H1 (cell line): ENCODE results near the gene FSTL4. TPM values are rescaled to one million over a fixed set of nuclear protein-coding genes. Genes with fewer than 3 reads are reported as not detected.

Experiments used
- CTCF ChIA-PET: fragments of 300-600 bp; sonication (Branson Sonifier 250); formaldehyde crosslinking; loops from one replicate; lab custom pipeline; 2021; ENCODE audit not compliant: partially characterized antibody; lab: Charles Lee
- POLR2A ChIA-PET: fragments of 300-600 bp; sonication (Branson Sonifier 250); formaldehyde crosslinking; loops from one replicate; lab custom pipeline; 2021; ENCODE audit warnings: inconsistent platforms; ENCODE audit not compliant: partially characterized antibody; lab: Charles Lee
- DNase-seq, 2 experiments: peaks; one replicate each; pipeline versions ENCODE4 v3.0.0 to v3.0.0-alpha.2; 2010 to 2022; ENCODE audit warnings: low spot score in 2 of 2, low read depth in 1 of 2, mixed read lengths in 1 of 2
- FAIRE-seq: peaks from 2 replicates; lab custom pipeline; 2011; peaks lifted over from hg19 to GRCh38; lab: Jason Lieb, UNC
- H2AFZ ChIP-seq: 2 replicates; pipeline ENCODE4 v1.8.1; 2012; ENCODE audit warnings: low read length, inconsistent platforms
- H2AK5ac ChIP-seq: 2 replicates; pipeline ENCODE4 v1.6.1; 2013; ENCODE audit warnings: low read depth, low read length
- H2BK120ac ChIP-seq: replicated peaks from 2 replicates; pipeline ENCODE3; 2013; ENCODE audit warnings: low read depth, low read length, inconsistent platforms
- H2BK12ac ChIP-seq: 2 replicates; pipeline ENCODE4 v1.6.1; 2013; ENCODE audit warnings: low read depth, low read length
- H2BK15ac ChIP-seq: 2 replicates; pipeline ENCODE4 v1.6.1; 2013; ENCODE audit warnings: low read length
- H2BK20ac ChIP-seq: 2 replicates; pipeline ENCODE4 v1.6.1; 2013; ENCODE audit warnings: low read length
- H2BK5ac ChIP-seq: 2 replicates; pipeline ENCODE4 v1.6.1; 2013; ENCODE audit warnings: low read depth, low read length
- H3K14ac ChIP-seq: 2 replicates; pipeline ENCODE4 v1.6.1; 2013; ENCODE audit warnings: inconsistent platforms; ENCODE audit not compliant: insufficient read length
- H3K18ac ChIP-seq: 2 replicates; pipeline ENCODE4 v1.6.1; 2013; ENCODE audit warnings: low read length; ENCODE audit errors: extremely low read depth
- H3K23ac ChIP-seq: 2 replicates; pipeline ENCODE4 v1.6.1; 2013; ENCODE audit warnings: inconsistent platforms; ENCODE audit not compliant: insufficient read length
- H3K23me2 ChIP-seq: 2 replicates; pipeline ENCODE4 v1.6.1; 2013; ENCODE audit warnings: low read depth, low read length
- H3K27ac ChIP-seq: 2 replicates; pipeline ENCODE4 v1.6.1; 2011; ENCODE audit warnings: low read depth, low read length, inconsistent platforms
- H3K27me3 ChIP-seq, 4 experiments: replicated peaks in 1 of 4; 1 replicate in 1 of 4; 2 replicates in 3 of 4; pipeline versions ENCODE4 v1.6.1 to v1.8.1; 2011 to 2013; ENCODE audit warnings: low read length in 3 of 4, mild to moderate bottlenecking in 3 of 4, inconsistent platforms in 2 of 4, mixed read lengths in 2 of 4, moderate library complexity in 1 of 4; ENCODE audit not compliant: control insufficient read depth in 3 of 4, insufficient read depth in 3 of 4; ENCODE audit errors: extremely low read depth in 1 of 4
- H3K36me3 ChIP-seq, 4 experiments: 2 replicates each; pipeline versions ENCODE4 v1.6.1 to v1.8.1; 2011 to 2013; ENCODE audit warnings: mild to moderate bottlenecking in 4 of 4, low read length in 3 of 4, moderate library complexity in 2 of 4, control low read depth in 1 of 4, inconsistent platforms in 1 of 4; ENCODE audit not compliant: insufficient read depth in 4 of 4, control insufficient read depth in 2 of 4
- H3K4ac ChIP-seq: replicated peaks from 2 replicates; pipeline ENCODE3; 2013; ENCODE audit warnings: low read length, low read depth, mixed read lengths, inconsistent platforms; ENCODE audit not compliant: insufficient read length
- H3K4me1 ChIP-seq, 4 experiments: replicated peaks in 1 of 4; 1 replicate in 1 of 4; 2 replicates in 3 of 4; pipeline versions ENCODE4 v1.6.1 to v1.8.1; 2011 to 2013; ENCODE audit warnings: low read length in 3 of 4, inconsistent platforms in 2 of 4, mixed read lengths in 1 of 4; ENCODE audit not compliant: insufficient read depth in 4 of 4, control insufficient read depth in 3 of 4
- H3K4me2 ChIP-seq, 2 experiments: 2 replicates each; pipeline versions ENCODE4 v1.6.1 to v1.8.1; 2011 to 2013; ENCODE audit warnings: low read depth in 2 of 2, low read length in 2 of 2, control low read depth in 1 of 2, inconsistent platforms in 1 of 2, mild to moderate bottlenecking in 1 of 2; ENCODE audit not compliant: insufficient read depth in 1 of 2
- H3K4me3 ChIP-seq, 4 experiments: fragments of 200-600, 300-600 bp in 1 of 4; sonication (generic), shearing (Covaris generic), sonication (Bioruptor Twin) in 1 of 4; 2 replicates each; pipeline versions ENCODE4 v1.5.1 to v1.8.1; 2011 to 2016; ENCODE audit warnings: low read length in 4 of 4, low read depth in 3 of 4, control low read depth in 2 of 4, inconsistent platforms in 2 of 4, mild to moderate bottlenecking in 2 of 4, mixed read lengths in 1 of 4, moderate library complexity in 1 of 4; ENCODE audit not compliant: insufficient read depth in 2 of 4; ENCODE audit errors: extremely low read depth in 1 of 4
- H3K56ac ChIP-seq: replicated peaks from 2 replicates; pipeline ENCODE3; 2013; ENCODE audit warnings: low read depth, mild to moderate bottlenecking, mixed read lengths, low read length, inconsistent platforms; ENCODE audit not compliant: insufficient read length
- H3K79me1 ChIP-seq: 2 replicates; pipeline ENCODE4 v1.6.1; 2013; ENCODE audit warnings: low read depth, low read length, control low read depth
- H3K79me2 ChIP-seq, 2 experiments: 2 replicates each; pipeline versions ENCODE4 v1.6.1 to v1.8.1; 2012 to 2013; ENCODE audit warnings: low read length in 2 of 2, mild to moderate bottlenecking in 2 of 2, inconsistent platforms in 1 of 2; ENCODE audit not compliant: insufficient read depth in 2 of 2, control insufficient read depth in 1 of 2
- H3K9ac ChIP-seq, 4 experiments: replicated peaks in 1 of 4; 1 replicate in 1 of 4; 2 replicates in 3 of 4; pipeline versions ENCODE4 v1.6.1 to v1.8.1; 2011 to 2013; ENCODE audit warnings: low read depth in 3 of 4, low read length in 3 of 4, control low read depth in 2 of 4, mild to moderate bottlenecking in 2 of 4, moderate library complexity in 2 of 4, inconsistent platforms in 1 of 4; ENCODE audit errors: extremely low read depth in 1 of 4
- H3K9me3 ChIP-seq, 2 experiments: 2 replicates each; pipeline versions ENCODE4 v1.6.1 to v1.8.1; 2012 to 2013; ENCODE audit warnings: mild to moderate bottlenecking in 2 of 2, moderate library complexity in 2 of 2, control low read depth in 1 of 2, inconsistent platforms in 1 of 2, low read depth in 1 of 2, low read length in 1 of 2, mixed read lengths in 1 of 2; ENCODE audit not compliant: insufficient read depth in 2 of 2
- H4K20me1 ChIP-seq, 2 experiments: replicated peaks in 1 of 2; 2 replicates each; pipeline versions ENCODE3 to v1.8.1; 2011 to 2013; ENCODE audit warnings: inconsistent platforms in 2 of 2, low read length in 2 of 2, mild to moderate bottlenecking in 1 of 2; ENCODE audit not compliant: insufficient read depth in 2 of 2, control insufficient read depth in 1 of 2
- H4K5ac ChIP-seq: 2 replicates; pipeline ENCODE4 v1.6.1; 2013; ENCODE audit warnings: low read length, low read depth, mixed read lengths, inconsistent platforms; ENCODE audit not compliant: insufficient read length
- H4K8ac ChIP-seq: 2 replicates; pipeline ENCODE4 v1.8.0; 2013; ENCODE audit warnings: mild to moderate bottlenecking, moderate library complexity, low read length, inconsistent platforms; ENCODE audit not compliant: insufficient read depth; ENCODE audit errors: extremely low read depth
- H4K91ac ChIP-seq: replicated peaks from 2 replicates; pipeline ENCODE3; 2013; ENCODE audit warnings: low read length, mixed read lengths, inconsistent platforms; ENCODE audit not compliant: insufficient read length
- PHF8 ChIP-seq: fragments of 200-600 bp; sonication (generic); conservative IDR thresholded peaks from 2 replicates; pipeline ENCODE4 v1.7.1; 2012; ENCODE audit warnings: low read depth, mild to moderate bottlenecking, inconsistent platforms, low read length, moderate library complexity
- whole genome bisulfite sequencing, 2 experiments: shearing (Covaris generic) in 1 of 2; methylation state at CpG; one replicate each; pipeline versions ENCODE4 v1.1.6 to v1.1.7; 2013 to 2015; ENCODE audit warnings: low lambda C conversion rate in 2 of 2, mixed read lengths in 2 of 2, inconsistent platforms in 1 of 2, low coverage in 1 of 2, missing lambda C conversion rate in 1 of 2; ENCODE audit not compliant: insufficient replicate concordance in 2 of 2, insufficient coverage in 1 of 2, insufficient read length in 1 of 2; ENCODE audit errors: extremely low coverage in 1 of 2, missing lambda C conversion rate in 1 of 2; 5-methylcytosine and 5-hydroxymethylcytosine counted together
- polyA plus RNA-seq, 7 experiments: library from polyadenylated mRNA; depleted of rRNA in 3 of 7; stranded (reverse) in 5 of 7; unstranded in 2 of 7; fragments of >200 nt in 5 of 7; fragments of 200-250 nt in 2 of 7; gene quantifications; 1 replicate in 5 of 7; 2 replicates in 1 of 7; 4 replicates in 1 of 7; pipeline versions ENCODE4 v1.2.1 to v1.2.3, GENCODE V29; 2011 to 2013; ENCODE audit warnings: missing spikeins in 2 of 7, mixed read lengths in 2 of 7
- total RNA-seq: library from RNA; stranded (reverse); fragmentation: NEBNext Ultra II Directional; extraction: Animal tissue kit (Norgen Biotek cat#: 25700); gene quantifications from 2 replicates; pipeline ENCODE4 v1.2.1, GENCODE V29; 2021

Gene FSTL4
- total and polyA plus RNA-seq, 2 of the 8 experiments (the other 6 are each of a cell fraction or from before 2014, with no cell fraction given), result 3.1 to 4.1 TPM

DNA sequence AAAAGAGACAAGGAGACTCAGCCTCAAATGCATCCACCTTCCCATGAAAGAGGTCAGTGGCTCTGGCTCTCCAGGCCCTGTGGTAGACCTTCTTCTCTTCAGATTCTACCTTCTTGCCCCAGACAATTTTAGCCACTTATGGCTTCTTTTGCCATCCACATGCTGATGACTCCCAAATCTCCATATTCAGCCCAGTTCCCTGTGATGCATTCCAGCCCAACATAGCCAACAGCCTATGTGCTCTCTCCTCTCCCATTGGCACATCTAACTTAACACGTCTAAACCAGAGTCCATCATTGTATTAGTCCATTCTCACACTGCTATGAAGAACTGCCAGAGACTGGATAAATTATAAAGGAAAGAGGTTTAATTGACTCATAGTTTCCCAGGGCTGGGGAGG lies 108.8 kb downstream of the FSTL4 start:
- H3K4me3 ChIP-seq, result no peak overlapping the region
- H3K23ac ChIP-seq, result no peak overlapping the region
- no peak overlapping the region for H2BK120ac ChIP-seq
- no peak overlapping the region for H2BK20ac ChIP-seq
- FAIRE-seq (peak; percentile 28), DNase-seq (peak in 1 of 2 experiments; percentile 20)
- no peak overlapping the region for H2AK5ac ChIP-seq
- no peak overlapping the region for H3K9ac ChIP-seq
- H3K4ac ChIP-seq, result no peak overlapping the region
- H2BK15ac ChIP-seq, result no peak overlapping the region
- no peak overlapping the region for H4K5ac ChIP-seq
- no peak overlapping the region for H3K56ac ChIP-seq
- H3K27me3 ChIP-seq, result no peaks in the 10 kb centered on the region
- H3K79me2 ChIP-seq, result no peaks in the 10 kb centered on the region
- H3K18ac ChIP-seq, result no peak overlapping the region
- CTCF ChIA-PET, result no interaction called here
- no peaks in the 10 kb centered on the region for H3K79me1 ChIP-seq
- H2AFZ ChIP-seq, result no peak overlapping the region
- no peak overlapping the region for H2BK12ac ChIP-seq
- no peak overlapping the region for H3K14ac ChIP-seq
- H4K91ac ChIP-seq, result no peak overlapping the region
- 84% methylated on average over 1 of the region's 1 CpG; no CpG with 5 or more reads in 1 of the 2 experiments for WGBS, 2 experiments
- H3K23me2 ChIP-seq, result no peaks in the 10 kb centered on the region
- POLR2A ChIA-PET, result no interaction called here
- H3K36me3 ChIP-seq, result no peaks in the 10 kb centered on the region
- TF ChIP-seq PHF8, result no peak
- no peak overlapping the region for H2BK5ac ChIP-seq
- H3K4me2 ChIP-seq, result no peak overlapping the region
- no peaks in the 10 kb centered on the region for H3K4me1 ChIP-seq
- no peaks in the 10 kb centered on the region for H4K20me1 ChIP-seq
- H3K27ac ChIP-seq, result no peak overlapping the region
- no peaks in the 10 kb centered on the region for H3K9me3 ChIP-seq
- H4K8ac ChIP-seq, result no peak overlapping the region
